Activated B cell treated with CpG ODN at 0.5 μM for 24 hours (primary cell): ENCODE data around the gene CHRM5. TPM values are rescaled to one million over a fixed set of nuclear protein-coding genes. Genes with fewer than 3 reads are reported as not detected.

Source experiments
- total RNA-seq: library from RNA; stranded (reverse); gene quantifications from 2 replicates; pipeline ENCODE4 v1.2.3, GENCODE V29; 2022

The CHRM5 gene
- total RNA-seq, 1 donor from 2014 or later = not detected

Other genes with a start within 250 kb of the CHRM5 start
- gene AVEN, start 70.7 kb downstream of the CHRM5 start, total RNA-seq = 14.1 and 15.7 TPM in 2 replicates
- gene EMC7, start 133.4 kb downstream of the CHRM5 start, total RNA-seq = 29.8 and 31.9 TPM in 2 replicates
- gene PGBD4, start 133.6 kb downstream of the CHRM5 start, total RNA-seq = 4.8 and 5.3 TPM in 2 replicates
- 46.2 and 53.3 TPM in 2 replicates for gene KATNBL1, start 241.6 kb downstream of the CHRM5 start, total RNA-seq